Breast epithelium (tissue), 4 donors: ENCODE results near the gene TTBK1. TPM values are rescaled to one million over a fixed set of nuclear protein-coding genes. Genes with fewer than 3 reads are reported as not detected.

Source experiments
- DNase-seq, 2 donors: peaks; one replicate each; pipeline ENCODE4 v3.0.0-alpha.2; 2019; ENCODE audit warnings: low spot score in 2 of 2
- H3K27ac ChIP-seq, 2 donors: fragments of 200-600 bp; sonication (generic) in 1 of 2; one replicate each; pipeline ENCODE4 v1.5.1; 2016 to 2019; ENCODE audit warnings: mild to moderate bottlenecking in 1 of 2
- H3K27me3 ChIP-seq, 2 donors: fragments of 200-600 bp; sonication (generic) in 1 of 2; one replicate each; pipeline versions ENCODE4 v1.5.1 to v1.6.0; 2017 to 2019; ENCODE audit warnings: control low read depth in 1 of 2, mild to moderate bottlenecking in 1 of 2
- H3K36me3 ChIP-seq: fragments of 200-600 bp; one replicate; pipeline ENCODE4 v1.5.1; 2019
- H3K4me1 ChIP-seq, 2 donors: fragments of 200-600 bp; sonication (generic); one replicate each; pipeline ENCODE4 v1.5.1; 2016 to 2019; ENCODE audit warnings: control low read depth in 1 of 2
- H3K4me3 ChIP-seq, 3 donors: fragments of 200-600 bp; sonication (generic); 1 replicate in 2 of 3; 2 replicates in 1 of 3; pipeline ENCODE4 v1.5.1; 2016 to 2019; ENCODE audit warnings: mild to moderate bottlenecking in 3 of 3, moderate library complexity in 2 of 3
- H3K9me3 ChIP-seq, 2 donors: fragments of 200-600 bp; sonication (generic) in 1 of 2; one replicate each; pipeline ENCODE4 v1.5.1; 2016 to 2019; ENCODE audit warnings: control low read depth in 1 of 2
- POLR2A ChIP-seq: fragments of 450-650 bp; IDR thresholded peaks from one replicate; pipeline ENCODE4 v1.6.1; 2016; ENCODE audit warnings: antibody characterized with exemption, mild to moderate bottlenecking, moderate library complexity
- POLR2AphosphoS5 ChIP-seq, 3 donors: sonication (generic); formaldehyde crosslinking; IDR thresholded peaks; one replicate each; pipeline ENCODE4 v1.6.1; 2017; ENCODE audit warnings: antibody characterized with exemption in 3 of 3
- intact Hi-C: fragments of 100-400 bp; cut with DNase I; formaldehyde crosslinking; loops from one replicate; pipeline ENCODE4 v1.15.1; 2023; ENCODE audit warnings: low total_unique reads
- total RNA-seq, 3 donors: library from RNA; depleted of rRNA; stranded (reverse); fragments of >200 nt; gene quantifications; one replicate each; pipeline ENCODE4 v1.1.0, GENCODE V29; 2016
- TF ChIP-seq, protein P1 (sequence below), 3 donors: fragments of 450-650 bp; IDR thresholded peaks; one replicate each; pipeline ENCODE4 v1.5.1; 2016 to 2017; ENCODE audit warnings: antibody characterized with exemption in 3 of 3, mild to moderate bottlenecking in 3 of 3, moderate library complexity in 3 of 3

The TTBK1 gene
- total RNA-seq, 3 donors from 2014 or later, result under 0.01 TPM; not detected in 2

DNA sequence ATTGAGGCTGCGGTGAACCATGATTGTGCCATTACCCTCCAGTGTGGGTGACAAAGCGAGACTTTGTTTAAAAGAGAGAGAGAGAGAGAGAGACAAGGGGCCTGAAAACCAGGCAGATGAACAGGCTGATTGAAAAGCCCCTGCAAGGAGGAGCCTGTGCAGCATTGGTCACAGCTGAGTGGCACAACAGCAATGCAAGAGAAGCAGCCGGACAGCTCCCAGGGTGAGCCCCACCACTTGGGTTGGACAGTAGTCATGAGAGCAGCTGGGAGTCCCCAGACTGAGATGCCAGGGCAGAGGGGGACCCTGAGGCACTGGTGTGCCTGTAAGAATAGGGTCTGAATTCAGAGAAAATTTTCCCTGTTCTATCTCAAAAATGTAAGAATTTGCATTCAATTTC is 24.2 kb upstream of the TTBK1 start:
- Histone ChIP-seq H3K36me3 (no peaks in the 10 kb centered on the region), H3K9me3 (no peaks in the 10 kb centered on the region), H3K4me3 (no peak overlapping the region), H3K27ac (no peak overlapping the region), H3K4me1 (peaks cover 0 to 4% of the 10 kb centered on the region in 2 donors), H3K27me3 (no peaks in the 10 kb centered on the region)
- intact Hi-C loops, result no loop called here
- TF ChIP-seq POLR2A, result no peak
- TF ChIP-seq, protein P1, sequence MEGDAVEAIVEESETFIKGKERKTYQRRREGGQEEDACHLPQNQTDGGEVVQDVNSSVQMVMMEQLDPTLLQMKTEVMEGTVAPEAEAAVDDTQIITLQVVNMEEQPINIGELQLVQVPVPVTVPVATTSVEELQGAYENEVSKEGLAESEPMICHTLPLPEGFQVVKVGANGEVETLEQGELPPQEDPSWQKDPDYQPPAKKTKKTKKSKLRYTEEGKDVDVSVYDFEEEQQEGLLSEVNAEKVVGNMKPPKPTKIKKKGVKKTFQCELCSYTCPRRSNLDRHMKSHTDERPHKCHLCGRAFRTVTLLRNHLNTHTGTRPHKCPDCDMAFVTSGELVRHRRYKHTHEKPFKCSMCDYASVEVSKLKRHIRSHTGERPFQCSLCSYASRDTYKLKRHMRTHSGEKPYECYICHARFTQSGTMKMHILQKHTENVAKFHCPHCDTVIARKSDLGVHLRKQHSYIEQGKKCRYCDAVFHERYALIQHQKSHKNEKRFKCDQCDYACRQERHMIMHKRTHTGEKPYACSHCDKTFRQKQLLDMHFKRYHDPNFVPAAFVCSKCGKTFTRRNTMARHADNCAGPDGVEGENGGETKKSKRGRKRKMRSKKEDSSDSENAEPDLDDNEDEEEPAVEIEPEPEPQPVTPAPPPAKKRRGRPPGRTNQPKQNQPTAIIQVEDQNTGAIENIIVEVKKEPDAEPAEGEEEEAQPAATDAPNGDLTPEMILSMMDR (IDR thresholded peaks at IDR 0.05), result no peak
- TF ChIP-seq POLR2AphosphoS5 (IDR thresholded peaks at IDR 0.05), result no peak
- no peak for DNase-seq

DNA sequence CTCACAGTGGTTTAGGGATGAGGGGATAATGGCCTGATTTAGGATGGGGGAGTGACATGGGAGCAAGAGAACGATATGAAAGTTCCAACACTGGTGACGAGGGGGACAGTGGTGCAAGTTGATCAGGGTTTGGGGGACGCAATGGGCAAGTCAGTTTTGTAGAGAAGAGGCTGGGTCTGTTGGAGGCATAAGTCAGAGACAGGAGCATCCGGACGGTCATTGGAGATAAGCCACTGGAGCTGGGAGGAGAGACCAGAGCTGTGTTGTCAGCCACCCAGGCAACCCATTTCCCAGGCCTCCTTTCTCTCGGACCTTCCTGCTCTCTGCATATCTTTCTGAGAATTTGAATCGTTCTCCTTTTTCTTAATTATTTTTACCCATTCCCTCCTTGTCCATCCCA is 23.5 kb upstream of the TTBK1 start:
- TF ChIP-seq POLR2AphosphoS5 (IDR thresholded peaks at IDR 0.05) (no peak), POLR2A (no peak)
- TF ChIP-seq, protein P1 (IDR thresholded peaks at IDR 0.05), result no peak
- Histone ChIP-seq H3K4me3 (no peak overlapping the region), H3K27ac (no peak overlapping the region), H3K9me3 (no peaks in the 10 kb centered on the region), H3K36me3 (no peaks in the 10 kb centered on the region), H3K4me1 (peaks cover 0 to 4% of the 10 kb centered on the region in 2 donors), H3K27me3 (no peaks in the 10 kb centered on the region)
- intact Hi-C loops, result no loop called here
- no peak for DNase-seq

DNA sequence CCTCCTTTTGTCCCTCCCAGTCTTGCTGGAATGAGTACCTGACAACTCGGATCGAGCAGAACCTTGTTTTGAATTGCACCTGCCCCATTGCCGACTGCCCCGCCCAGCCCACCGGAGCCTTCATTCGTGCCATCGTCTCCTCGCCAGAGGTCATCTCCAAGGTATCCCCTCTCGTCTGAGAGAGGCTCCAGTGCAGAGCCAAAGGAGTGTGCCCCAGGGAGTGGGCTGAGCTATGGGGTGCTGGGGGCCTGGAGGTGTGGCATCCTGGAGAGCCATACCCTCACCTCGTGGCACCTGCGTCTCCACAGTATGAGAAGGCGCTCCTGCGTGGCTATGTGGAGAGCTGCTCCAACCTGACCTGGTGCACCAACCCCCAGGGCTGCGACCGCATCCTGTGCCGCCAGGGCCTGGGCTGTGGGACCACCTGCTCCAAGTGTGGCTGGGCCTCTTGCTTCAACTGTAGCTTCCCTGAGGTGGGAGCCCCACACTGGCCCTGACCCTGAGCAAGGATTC is 22.8 kb upstream of the TTBK1 start:
- DNase-seq, result no peak
- intact Hi-C loops, result no loop called here
- H3K27me3 ChIP-seq, result no peaks in the 10 kb centered on the region
- peaks cover 0 to 4% of the 10 kb centered on the region in 2 donors for H3K4me1 ChIP-seq
- TF ChIP-seq POLR2AphosphoS5 (IDR thresholded peaks at IDR 0.05) (no peak), POLR2A (no peak)
- TF ChIP-seq, protein P1 (IDR thresholded peaks at IDR 0.05), result no peak
- H3K9me3 ChIP-seq, result no peaks in the 10 kb centered on the region
- no peak overlapping the region for H3K4me3 ChIP-seq
- H3K36me3 ChIP-seq, result no peaks in the 10 kb centered on the region
- H3K27ac ChIP-seq, result no peak overlapping the region

DNA sequence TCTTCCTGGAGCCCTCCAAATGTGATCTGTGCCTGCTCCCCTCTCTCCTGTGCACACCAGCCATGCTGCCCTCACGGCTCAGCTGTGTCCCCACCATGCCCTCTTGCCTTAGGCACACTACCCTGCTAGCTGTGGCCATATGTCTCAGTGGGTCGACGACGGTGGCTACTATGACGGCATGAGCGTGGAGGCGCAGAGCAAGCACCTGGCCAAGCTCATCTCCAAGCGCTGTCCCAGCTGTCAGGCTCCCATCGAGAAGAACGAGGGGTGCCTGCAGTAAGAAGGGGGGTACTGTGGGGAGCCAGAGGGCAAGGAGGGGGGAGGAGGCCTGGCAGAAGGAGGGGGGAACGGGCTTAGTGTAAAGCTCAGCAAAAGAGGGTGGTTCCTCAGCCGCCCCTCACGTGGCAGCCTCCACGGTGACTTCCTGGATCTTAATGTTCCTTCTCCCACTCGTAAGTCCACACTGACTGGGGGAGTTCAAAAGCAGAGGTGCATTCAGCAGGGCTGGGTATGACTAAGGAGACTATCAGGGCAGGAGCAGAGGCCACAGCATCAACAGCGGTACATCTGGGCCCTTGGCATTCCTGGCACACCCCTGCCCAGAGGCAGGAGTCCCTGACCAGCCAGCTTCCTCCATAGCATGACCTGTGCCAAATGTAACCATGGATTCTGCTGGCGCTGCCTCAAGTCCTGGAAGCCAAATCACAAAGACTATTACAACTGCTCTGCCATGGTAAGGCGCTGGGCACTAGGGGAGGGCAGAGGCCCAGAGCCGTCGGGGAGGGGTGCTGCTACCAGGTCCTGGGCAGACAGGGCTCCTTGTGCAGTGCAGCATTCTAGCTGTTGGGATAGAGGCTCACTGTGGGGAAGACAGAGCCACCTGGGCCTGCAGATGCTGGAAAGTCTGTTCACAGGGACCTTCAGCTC is 22.0 kb upstream of the TTBK1 start:
- H3K36me3 ChIP-seq, result no peaks in the 10 kb centered on the region
- intact Hi-C loops, result no loop called here
- peak overlapping the region; percentile 9 to 40 for H3K27ac ChIP-seq
- peaks cover 0 to 4% of the 10 kb centered on the region in 2 donors for H3K4me1 ChIP-seq
- TF ChIP-seq, protein P1 (IDR thresholded peaks at IDR 0.05), result no peak
- TF ChIP-seq POLR2A, result no peak
- no peak for TF ChIP-seq POLR2AphosphoS5 (IDR thresholded peaks at IDR 0.05)
- no peaks in the 10 kb centered on the region for H3K27me3 ChIP-seq
- H3K9me3 ChIP-seq, result no peaks in the 10 kb centered on the region
- peak in 1 of 2 donors; percentile 34 for DNase-seq
- no peak overlapping the region for H3K4me3 ChIP-seq

DNA sequence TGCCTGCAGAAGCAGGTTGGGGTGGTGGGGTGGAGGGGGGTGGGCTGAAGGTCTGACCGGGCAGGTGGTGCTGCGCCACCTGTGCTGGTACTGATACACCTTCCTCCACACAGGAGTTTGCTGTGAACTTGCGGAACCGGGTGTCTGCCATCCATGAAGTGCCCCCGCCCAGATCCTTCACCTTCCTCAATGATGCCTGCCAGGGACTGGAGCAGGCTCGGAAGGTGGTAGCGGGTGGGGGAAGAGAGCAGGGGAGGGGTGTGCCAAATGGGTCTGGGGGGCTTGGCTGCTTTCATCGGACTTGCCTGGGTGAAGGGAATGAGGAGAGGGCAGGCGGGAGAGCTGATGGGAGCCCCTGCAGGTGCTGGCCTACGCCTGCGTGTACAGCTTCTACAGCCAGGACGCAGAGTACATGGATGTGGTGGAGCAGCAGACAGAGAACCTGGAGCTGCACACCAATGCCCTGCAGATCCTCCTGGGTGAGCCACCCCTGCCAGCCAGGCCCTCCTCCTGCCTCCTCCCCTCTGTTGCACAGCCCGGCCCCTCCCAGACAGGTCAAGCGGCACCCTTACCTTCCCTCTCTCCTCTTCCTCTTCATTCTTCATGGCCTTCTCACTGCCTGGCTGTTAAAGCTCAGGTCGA is 20.7 kb upstream of the TTBK1 start:
- peak in 1 of 2 donors; percentile 33 for DNase-seq
- peaks cover 0 to 4% of the 10 kb centered on the region in 2 donors for H3K4me1 ChIP-seq
- no peak overlapping the region for H3K27ac ChIP-seq
- H3K27me3 ChIP-seq, result no peaks in the 10 kb centered on the region
- H3K36me3 ChIP-seq, result no peaks in the 10 kb centered on the region
- intact Hi-C loops, result no loop called here
- no peak overlapping the region for H3K4me3 ChIP-seq
- TF ChIP-seq, protein P1 (IDR thresholded peaks at IDR 0.05), result no peak
- TF ChIP-seq POLR2AphosphoS5 (IDR thresholded peaks at IDR 0.05) (no peak), POLR2A (no peak)
- H3K9me3 ChIP-seq, result no peaks in the 10 kb centered on the region
